Measurements from ENCODE around the gene SAXO1. TPM values are rescaled to one million over a fixed set of nuclear protein-coding genes. Genes with fewer than 3 reads are reported as not detected.

The SAXO1 gene
- total RNA-seq, 1 donor from 2014 or later, result under 0.01 TPM

- peak; percentile 72 for DNase-seq
These were observed 122.1 kb downstream of the SAXO1 start for GRCh38 chr9:18910916-18911315.

DNA sequence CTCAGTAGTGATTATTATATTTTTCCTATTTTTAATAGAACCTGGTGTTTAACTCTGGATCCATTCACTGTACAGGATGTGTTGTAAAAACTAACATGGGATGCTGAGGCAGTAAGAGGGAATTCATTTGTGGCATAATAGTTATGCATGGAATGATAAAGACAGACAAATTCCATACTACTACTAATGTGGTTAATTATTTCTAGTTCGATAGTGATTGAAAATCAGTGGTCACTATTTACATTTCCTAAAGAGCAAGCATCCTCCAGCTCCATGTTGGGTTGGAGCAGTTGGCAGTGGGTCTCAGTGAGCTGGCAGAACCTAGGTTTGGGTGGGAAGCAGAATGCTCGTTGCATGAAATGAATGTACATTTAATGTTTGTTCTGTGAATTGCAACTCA is 122.6 kb downstream of the SAXO1 start:
- DNase-seq, result no peak

GRCh38 chr9:18909140-18910018 is 123.6 kb downstream of the SAXO1 start:
- DNase-seq, result no peak

DNA sequence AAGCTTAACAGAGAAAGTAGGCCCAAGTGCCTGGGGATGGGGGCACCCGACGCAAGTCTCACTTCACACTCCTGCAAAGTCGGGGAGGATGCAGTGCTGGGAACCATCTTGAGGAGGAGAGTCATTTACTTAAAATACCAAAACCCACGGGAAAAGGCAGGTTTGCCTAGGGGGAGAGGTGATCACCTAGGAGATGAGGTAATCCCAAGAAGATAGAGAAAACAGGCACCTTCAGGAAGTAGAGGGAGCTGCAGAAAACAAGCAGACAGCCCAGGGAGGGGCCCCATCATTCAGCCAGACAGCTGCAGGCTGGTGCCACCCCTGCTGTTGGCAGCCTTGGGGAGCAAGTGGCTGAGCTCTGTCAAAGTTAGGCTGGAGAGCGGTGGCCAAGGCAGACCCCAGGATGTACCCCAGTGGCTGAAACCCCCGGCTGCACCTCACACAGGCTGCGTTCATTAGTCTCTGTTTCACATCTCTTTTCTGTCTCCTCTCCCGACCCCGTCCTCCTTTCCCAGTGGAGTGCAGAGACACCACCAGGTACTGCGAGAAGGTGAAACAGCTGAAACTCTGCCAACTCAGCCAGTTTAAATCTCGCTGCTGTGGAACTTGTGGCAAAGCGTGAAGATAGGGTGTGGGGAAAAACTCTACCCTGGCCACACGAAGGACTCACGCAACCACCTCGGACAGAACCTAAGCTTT is 124.9 kb downstream of the SAXO1 start:
- DNase-seq, result no peak

DNA sequence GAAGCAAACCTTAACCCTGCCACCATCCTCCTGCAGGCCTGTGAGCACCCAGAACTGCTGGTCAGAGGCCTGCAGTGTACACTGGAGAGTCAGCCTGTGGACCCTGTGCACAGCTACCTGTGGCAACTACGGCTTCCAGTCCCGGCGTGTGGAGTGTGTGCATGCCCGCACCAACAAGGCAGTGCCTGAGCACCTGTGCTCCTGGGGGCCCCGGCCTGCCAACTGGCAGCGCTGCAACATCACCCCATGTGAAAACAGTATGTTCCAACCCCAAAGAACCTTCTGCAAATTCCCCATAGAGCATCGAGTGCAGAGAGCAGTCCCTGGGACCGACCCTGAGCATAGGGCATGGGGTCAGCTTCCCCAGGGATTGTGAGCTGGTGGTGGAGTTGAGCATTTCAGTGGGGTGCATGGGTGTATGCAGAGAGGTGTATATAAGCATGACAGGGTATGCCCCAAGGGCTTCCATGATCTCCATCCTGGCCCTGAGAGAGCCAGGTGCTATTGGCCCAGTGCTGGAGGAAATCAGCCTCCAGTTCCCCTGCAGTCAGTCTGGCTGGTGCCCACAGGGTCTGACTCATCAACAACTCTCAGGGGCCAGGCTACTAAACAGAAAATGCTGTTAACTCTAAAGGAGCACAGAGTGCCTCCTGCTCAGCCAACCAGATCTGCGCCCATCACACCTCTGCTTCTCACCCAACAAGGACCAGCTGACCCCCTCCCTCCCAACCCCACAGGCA is 126.2 kb downstream of the SAXO1 start:
- DNase-seq, result no peak

DNA sequence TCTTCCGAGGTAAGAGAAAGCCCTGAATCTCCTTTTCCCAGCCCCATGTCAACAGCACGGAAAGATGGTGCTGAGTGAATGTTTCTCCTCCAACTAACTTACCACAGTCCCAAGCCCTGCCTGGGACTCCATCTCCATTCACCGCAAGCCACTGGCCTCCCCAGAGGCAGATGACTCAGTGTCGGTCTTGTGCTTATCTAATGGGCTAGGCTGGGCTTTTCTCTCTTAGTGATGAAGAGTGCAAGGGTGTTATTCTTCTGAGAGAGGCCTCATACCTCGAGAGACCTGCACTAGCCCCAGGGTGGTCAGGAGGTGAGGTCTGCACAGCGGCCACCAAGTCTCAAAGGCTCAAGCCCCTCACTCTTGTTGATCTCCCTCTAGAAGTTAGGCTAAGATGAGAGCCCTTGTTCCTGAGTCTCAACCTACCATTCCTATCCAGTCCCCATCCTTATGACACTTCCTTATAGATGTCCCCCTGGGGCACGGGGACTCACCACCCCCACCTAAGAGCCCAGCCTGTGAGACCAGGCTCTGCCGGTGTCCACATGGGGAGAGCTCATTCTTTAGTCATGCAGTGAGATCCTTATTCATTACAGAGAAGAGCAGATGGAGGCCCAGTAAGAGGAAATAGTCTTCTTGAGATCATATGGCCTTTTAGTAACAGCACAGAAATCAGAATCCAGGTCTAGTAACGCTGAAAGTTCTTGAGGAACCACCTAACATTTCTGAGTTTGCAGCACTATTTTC is 127.0 kb downstream of the SAXO1 start:
- no peak for DNase-seq

DNA sequence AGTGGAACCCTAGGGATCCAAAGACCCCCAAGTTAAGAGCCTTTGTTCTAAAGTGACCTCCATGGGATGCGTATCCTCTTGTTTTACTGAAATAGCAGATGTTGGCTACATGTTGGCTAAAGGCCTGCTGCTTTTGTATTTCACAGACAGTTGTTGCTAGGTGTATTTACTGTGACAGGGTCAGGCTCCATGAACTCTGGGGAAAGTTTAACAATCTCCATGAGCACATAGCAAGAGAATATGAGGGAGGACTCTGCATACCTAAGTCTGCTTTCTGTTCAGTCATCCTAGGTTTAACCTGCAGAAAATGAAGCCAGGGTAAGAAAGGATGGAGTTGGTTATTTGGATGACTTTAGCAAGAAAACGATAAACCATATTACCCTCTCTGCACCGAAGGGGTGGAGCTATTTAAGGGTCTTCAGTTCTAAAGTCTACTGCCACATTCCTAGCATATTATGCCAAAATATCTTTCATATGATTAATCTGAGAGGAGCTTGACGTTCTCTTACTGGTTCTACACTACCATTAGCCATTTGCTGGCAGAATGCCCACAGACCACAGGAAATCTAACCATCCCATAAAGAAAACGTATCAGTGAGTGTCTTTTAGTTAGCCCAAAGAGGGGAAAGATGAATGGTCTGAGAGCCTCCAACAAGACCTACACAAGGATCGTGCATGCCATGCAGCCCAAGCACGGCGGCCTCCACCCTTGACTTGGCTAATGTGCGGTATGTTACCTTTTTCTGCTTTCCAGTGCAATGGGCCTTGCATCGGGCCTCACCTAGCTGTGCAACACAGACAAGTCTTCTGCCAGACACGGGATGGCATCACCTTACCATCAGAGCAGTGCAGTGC is 127.8 kb downstream of the SAXO1 start:
- no peak for DNase-seq

DNA sequence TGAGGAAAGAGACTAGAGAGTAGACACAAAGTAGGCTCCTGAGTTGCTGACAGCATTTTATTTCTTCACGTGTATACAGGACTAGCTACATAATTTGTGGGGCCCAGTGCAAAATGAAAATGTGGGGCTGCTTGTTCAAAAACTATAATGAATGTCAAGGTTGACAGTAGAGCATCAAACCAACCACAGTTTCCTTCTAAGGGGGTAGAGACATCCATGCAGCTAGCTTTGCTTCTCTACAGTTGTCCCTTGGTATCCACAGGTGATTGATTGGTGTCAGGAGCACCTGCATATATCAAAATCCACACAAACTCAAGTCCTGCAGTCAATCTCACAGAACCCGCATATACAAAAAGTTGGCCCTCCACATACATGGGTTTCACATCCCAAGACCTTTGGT is 129.6 kb downstream of the SAXO1 start:
- no peak for DNase-seq

GRCh38 chr9:18896531-18897179 is 136.4 kb downstream of the SAXO1 start:
- DNase-seq, result no peak

- no peak for DNase-seq
These were observed 137.0 kb downstream of the SAXO1 start for GRCh38 chr9:18896004-18896403.

DNA sequence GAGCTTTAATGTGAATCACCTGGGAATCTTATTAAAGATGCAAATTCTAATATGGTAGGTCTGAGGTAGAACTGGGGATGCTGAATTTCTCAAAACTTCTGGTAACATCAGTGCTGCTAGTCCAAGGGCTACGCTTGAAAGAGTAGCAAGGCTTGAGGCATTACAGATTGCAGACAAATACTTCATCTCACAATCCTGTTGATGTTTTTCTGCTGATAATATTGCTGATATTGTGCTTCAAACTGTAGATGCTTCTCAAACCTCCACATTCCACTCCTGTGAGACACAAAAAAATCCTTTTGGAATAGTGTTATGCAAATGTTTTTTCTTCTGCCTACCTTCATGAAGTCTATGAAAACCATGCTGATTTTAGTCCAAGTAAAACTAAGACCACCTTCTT is 139.5 kb downstream of the SAXO1 start:
- DNase-seq, result no peak

- DNase-seq, result no peak
These were observed 140.0 kb downstream of the SAXO1 start for GRCh38 chr9:18893046-18893445.

DNA sequence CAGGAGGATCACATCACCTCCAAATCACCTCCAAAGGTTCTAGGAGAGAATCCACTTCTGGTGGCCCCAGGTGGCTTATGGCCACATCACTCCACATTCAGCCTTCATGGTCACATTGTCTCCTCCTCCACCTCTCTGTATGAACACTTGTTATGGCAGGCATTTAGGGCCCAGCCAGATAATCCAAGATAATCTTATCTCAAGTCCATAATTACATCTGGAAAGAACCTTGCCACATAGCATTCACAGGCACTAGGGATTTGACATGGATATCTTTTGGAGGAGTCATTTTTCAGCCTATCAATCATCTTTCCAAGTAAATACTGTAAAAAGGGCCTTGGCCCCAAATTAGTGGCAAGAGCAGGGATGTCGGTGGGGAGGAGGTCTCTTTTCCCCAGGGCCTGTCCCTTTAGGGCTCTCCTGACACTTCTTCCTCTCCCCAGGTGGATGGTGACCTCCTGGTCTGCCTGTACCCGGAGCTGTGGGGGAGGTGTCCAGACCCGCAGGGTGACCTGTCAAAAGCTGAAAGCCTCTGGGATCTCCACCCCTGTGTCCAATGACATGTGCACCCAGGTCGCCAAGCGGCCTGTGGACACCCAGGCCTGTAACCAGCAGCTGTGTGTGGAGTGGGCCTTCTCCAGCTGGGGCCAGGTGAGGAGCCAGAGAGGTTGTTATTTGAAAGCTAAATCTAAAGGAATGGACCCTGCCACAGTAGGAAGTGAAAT is 140.9 kb downstream of the SAXO1 start:
- DNase-seq, result no peak

GRCh38 chr9:18890372-18890771 is 142.6 kb downstream of the SAXO1 start:
- peak; percentile 26 for DNase-seq

DNA sequence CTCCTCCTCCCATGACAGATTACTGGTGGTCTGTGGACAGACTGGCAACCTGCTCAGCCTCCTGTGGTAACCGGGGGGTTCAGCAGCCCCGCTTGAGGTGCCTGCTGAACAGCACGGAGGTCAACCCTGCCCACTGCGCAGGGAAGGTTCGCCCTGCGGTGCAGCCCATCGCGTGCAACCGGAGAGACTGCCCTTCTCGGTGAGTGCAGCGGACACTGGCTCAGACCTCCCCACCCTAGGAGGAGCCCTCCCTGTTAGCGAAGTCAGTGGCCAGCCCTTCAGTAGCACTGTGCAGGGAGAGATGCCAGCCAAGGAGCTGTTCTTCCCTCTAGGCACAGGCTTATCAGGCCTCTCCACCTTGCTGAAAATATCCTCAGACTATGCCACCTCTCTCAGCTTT is 143.5 kb downstream of the SAXO1 start:
- DNase-seq, result no peak

GRCh38 chr9:18888290-18888689 is 144.7 kb downstream of the SAXO1 start:
- no peak for DNase-seq

DNA sequence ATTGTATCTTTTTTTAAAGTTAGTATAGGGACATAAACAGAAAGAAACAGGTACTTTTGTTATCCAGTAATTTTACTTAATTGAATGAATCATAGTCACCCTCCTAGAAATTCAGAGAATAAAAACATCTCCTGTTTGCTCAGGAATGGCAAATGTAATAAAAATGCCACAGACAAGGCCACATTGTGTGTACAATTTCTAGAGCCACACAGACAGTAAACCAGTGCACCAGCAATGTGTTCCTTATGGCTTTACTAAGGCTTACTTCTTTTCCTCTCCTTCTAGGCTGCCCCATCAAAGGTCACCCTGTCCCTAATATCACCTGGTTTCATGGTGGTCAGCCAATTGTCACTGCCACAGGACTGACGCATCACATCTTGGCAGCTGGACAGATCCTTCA is 145.5 kb downstream of the SAXO1 start:
- DNase-seq, result no peak

DNA sequence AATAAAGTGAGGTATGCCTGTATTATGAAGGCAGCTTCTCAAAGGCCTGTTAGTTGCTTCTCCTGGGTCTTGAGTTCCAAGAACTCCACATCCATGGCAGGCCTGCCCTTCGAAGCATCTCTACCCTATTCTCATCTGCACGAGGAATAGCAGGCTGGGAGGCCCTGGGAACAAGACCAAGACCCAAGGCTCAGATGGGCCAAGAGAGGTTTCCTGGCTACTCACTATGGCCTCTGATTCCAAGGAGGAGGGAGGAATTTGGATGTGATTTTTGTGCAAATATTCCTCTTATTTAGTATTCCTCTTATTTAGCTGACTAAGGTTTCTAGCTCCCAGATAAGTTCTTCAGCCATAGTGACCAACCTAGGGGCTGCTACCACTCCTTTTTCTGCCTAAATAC is 151.3 kb downstream of the SAXO1 start:
- DNase-seq, result no peak

- no peak for DNase-seq
These were observed 155.0 kb downstream of the SAXO1 start for GRCh38 chr9:18877984-18878383.
